ENCODE data around the gene CADPS2.
"Not testable (repeated sequence)": the region's sequence is repeated elsewhere in the genome, so short reads cannot be mapped to it uniquely, and the experiment has no call there.

Gene CADPS2

DNA sequence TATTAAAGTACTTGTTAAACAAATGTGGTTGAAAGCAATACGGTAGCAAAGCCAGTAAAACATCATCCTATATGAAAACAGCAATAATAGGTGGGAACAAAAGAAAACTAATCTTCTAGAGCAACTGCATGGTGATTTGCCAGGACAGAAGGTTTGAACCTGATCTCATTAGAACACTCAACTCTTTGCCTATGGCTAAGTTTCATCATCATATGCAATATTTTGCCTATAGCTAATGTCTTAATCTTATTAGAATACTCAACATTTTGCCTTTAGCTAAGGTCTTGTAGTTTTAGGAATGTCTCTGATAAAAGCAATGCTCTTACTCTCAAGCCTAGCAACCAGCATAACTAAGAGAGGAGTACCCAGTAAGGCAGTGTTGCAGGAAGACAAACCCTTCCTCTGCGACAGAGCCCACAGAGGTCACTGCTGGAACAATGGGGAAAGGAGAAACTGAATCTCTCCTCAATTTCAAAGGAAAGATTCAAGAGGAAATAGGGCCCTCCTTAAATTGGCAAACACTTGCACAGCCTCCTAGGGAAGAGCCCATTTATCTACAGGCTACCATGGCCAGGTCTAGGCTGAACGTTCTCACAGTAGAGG lies 38.3 kb downstream of the CADPS2 start:
- in situ Hi-C loops (cut with MboI; ENCODE audit: low pct_unique_long_range_greater_than_20kb, low sequenced_read_pairs, unreplicated experiment): no loop called here
- no peak for DNase-seq (ENCODE audit: low spot score)
- TF ChIP-seq, protein P1, sequence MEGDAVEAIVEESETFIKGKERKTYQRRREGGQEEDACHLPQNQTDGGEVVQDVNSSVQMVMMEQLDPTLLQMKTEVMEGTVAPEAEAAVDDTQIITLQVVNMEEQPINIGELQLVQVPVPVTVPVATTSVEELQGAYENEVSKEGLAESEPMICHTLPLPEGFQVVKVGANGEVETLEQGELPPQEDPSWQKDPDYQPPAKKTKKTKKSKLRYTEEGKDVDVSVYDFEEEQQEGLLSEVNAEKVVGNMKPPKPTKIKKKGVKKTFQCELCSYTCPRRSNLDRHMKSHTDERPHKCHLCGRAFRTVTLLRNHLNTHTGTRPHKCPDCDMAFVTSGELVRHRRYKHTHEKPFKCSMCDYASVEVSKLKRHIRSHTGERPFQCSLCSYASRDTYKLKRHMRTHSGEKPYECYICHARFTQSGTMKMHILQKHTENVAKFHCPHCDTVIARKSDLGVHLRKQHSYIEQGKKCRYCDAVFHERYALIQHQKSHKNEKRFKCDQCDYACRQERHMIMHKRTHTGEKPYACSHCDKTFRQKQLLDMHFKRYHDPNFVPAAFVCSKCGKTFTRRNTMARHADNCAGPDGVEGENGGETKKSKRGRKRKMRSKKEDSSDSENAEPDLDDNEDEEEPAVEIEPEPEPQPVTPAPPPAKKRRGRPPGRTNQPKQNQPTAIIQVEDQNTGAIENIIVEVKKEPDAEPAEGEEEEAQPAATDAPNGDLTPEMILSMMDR (IDR thresholded peaks at IDR 0.05; ENCODE audit: extremely low read depth, insufficient read depth, missing control alignments): no peak

DNA sequence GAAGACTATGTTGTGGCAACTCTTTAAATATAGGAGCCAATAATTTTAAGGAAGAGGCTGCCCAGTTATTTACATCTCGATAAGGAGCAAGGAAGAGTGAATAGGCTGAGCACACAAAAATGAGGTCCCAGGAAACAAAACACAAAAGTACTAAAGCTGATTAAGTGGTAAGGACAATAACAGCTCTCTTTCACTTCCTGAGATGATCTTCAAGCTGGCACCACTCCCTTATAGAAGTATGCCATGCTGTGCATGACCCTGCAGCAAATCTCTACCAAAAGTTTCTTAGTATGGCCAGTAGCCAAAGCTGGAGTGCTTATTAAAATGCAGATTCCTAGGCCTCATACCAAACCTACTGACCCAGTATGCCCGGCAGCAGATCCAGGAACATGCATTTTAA lies 39.7 kb downstream of the CADPS2 start:
- no peak for DNase-seq (ENCODE audit: low spot score)
- TF ChIP-seq, protein P1 (IDR thresholded peaks at IDR 0.05; ENCODE audit: extremely low read depth, insufficient read depth, missing control alignments): no peak
- in situ Hi-C loops (cut with MboI; ENCODE audit: low pct_unique_long_range_greater_than_20kb, low sequenced_read_pairs, unreplicated experiment): no loop called here

DNA sequence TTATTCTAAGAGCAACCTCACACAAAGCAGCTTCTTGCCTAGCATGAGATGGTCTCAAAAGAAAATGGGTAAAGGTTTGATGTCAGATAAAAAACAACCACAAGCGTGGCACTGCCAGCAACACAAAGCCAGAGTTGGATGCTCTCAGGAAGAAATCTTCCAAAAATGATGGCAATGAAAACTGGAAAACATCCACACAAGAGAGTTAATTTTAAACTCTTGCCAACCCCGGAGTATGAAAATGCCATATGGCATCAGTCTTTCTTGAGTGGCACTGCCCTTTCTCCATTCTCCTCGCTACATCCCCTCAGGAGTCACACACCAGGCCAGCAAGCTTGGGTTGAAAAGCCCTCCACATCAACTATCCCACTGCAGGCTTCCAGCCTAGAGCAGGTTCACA lies 41.0 kb downstream of the CADPS2 start:
- TF ChIP-seq, protein P1 (IDR thresholded peaks at IDR 0.05; ENCODE audit: extremely low read depth, insufficient read depth, missing control alignments): no peak
- in situ Hi-C loops (cut with MboI; ENCODE audit: low pct_unique_long_range_greater_than_20kb, low sequenced_read_pairs, unreplicated experiment): no loop called here
- DNase-seq (ENCODE audit: low spot score): no peak

DNA sequence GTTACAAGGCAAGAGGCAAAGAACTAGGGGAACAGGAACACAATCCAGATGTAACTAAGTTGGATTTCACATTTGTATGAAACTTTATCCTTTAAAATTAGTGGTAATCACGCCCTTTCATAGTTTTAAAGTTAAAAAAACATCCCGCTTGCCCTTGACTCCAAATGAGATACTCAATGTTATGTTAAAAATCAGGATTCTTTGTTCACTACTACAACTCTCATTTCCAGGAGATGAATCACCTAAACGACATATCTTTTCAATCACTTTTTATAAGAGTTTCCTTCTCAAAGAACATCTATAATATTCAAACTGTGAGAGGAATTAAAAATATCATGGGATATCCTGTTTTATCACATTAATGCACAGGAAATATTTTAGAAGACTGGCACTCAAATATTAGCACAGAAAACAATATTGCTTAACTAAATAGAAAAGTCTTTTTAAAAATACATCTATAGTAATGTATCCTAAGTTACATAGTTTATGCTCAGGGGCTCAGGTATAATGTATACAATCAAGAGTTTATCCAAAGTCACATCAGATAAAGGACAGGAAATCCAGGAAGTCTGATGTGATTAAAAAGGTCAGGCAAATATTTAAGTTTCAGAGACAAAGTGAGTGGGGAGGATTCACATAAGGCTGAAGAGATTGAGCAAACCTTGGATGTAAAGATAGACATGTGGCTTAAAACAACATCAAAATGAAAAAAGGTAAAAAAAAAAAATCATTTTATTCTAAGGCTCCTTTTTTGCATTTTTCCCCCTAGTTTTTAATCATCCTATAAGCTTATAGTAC lies 41.9 kb downstream of the CADPS2 start:
- TF ChIP-seq, protein P1 (IDR thresholded peaks at IDR 0.05; ENCODE audit: extremely low read depth, insufficient read depth, missing control alignments): no peak
- DNase-seq (ENCODE audit: low spot score): no peak
- in situ Hi-C loops (cut with MboI; ENCODE audit: low pct_unique_long_range_greater_than_20kb, low sequenced_read_pairs, unreplicated experiment): no loop called here

DNA sequence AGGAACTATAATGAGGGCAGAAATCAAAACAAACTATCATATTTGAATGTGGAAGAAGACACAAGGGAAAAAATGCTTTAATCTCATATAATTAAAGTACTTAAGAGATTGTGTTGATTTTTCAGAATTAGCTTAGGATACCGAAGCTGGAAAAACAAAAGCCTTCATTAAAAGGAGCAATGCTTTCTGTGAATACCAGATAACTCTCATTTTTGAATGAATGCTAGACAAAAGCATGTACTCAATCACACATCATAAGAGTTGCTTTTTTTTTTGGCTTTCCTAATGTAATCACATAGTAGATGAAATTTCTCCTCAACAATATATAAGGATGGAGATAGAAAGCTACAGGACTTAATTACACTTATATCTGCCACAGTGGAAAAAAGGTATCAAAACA lies 43.3 kb downstream of the CADPS2 start:
- in situ Hi-C loops (cut with MboI; ENCODE audit: low pct_unique_long_range_greater_than_20kb, low sequenced_read_pairs, unreplicated experiment): no loop called here
- no peak for DNase-seq (ENCODE audit: low spot score)
- TF ChIP-seq, protein P1 (IDR thresholded peaks at IDR 0.05; ENCODE audit: extremely low read depth, insufficient read depth, missing control alignments): no peak

DNA sequence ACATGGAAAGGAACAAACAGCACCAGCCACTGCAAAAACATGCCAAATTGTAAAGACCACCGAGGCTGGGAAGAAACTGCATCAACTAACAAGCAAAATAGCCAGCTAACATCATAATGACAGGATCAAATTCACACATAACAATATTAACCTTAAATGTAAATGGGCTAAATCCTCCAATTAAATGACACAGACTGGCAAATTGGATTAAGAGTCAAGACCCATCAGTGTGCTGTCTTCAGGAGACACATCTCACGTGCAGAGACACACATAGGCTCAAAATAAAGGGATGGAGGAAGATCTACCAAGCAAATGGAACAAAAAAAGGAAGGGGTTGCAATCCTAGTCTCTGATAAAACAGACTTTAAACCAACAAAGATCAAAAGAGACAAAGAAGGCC lies 50.0 kb downstream of the CADPS2 start:
- DNase-seq (ENCODE audit: low spot score); in situ Hi-C loops (cut with MboI; ENCODE audit: low pct_unique_long_range_greater_than_20kb, low sequenced_read_pairs, unreplicated experiment): not testable (repeated sequence)

DNA sequence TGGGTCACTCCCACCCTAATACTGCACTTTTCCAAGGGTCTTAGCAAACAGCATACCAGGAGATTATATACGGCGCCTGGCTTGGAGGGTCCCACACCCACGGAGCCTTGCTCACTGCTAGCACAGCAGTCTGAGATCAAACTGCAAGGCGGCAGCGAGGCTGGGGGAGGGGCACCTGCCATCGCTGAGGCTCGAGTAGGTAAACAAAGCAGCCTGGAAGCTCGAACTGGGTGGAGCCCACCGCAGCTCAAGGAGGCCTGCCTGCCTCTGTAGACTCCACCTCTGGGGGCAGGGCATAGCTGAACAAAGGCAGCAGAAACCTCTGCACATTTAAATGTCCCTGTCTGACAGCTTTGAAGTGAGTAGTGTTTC lies 51.7 kb downstream of the CADPS2 start:
- in situ Hi-C loops (cut with MboI; ENCODE audit: low pct_unique_long_range_greater_than_20kb, low sequenced_read_pairs, unreplicated experiment); DNase-seq (ENCODE audit: low spot score): not testable (repeated sequence)
